Liver (tissue), 9 donors: ENCODE measurements around the gene CD46. TPM values are rescaled to one million over a fixed set of nuclear protein-coding genes. Genes with fewer than 3 reads are reported as not detected.

Source experiments
- DNase-seq: peaks from one replicate; pipeline ENCODE4 v3.0.0-alpha.2; 2017; ENCODE audit warnings: low spot score
- H3K27ac ChIP-seq, 2 donors: one replicate each; pipeline ENCODE4 v1.7.0; 2013; ENCODE audit warnings: inconsistent platforms in 2 of 2, low read length in 2 of 2, control low read depth in 1 of 2, low read depth in 1 of 2, mild to moderate bottlenecking in 1 of 2
- H3K27me3 ChIP-seq, 4 donors: one replicate each; pipeline versions ENCODE4 v1.6.1 to v1.7.0; 2013; ENCODE audit warnings: low read length in 3 of 4, inconsistent platforms in 1 of 4, mild to moderate bottlenecking in 1 of 4, moderate library complexity in 1 of 4; ENCODE audit not compliant: control insufficient read depth in 4 of 4, insufficient read depth in 4 of 4
- H3K36me3 ChIP-seq, 4 donors: one replicate each; pipeline versions ENCODE4 v1.6.1 to v1.7.0; 2013; ENCODE audit warnings: low read length in 3 of 4, mild to moderate bottlenecking in 3 of 4, low read depth in 1 of 4, moderate library complexity in 1 of 4; ENCODE audit not compliant: control insufficient read depth in 4 of 4, insufficient read depth in 3 of 4
- H3K4me1 ChIP-seq, 4 donors: one replicate each; pipeline versions ENCODE4 v1.6.1 to v1.7.0; 2013; ENCODE audit warnings: low read length in 3 of 4, mild to moderate bottlenecking in 3 of 4, moderate library complexity in 1 of 4; ENCODE audit not compliant: control insufficient read depth in 4 of 4, insufficient read depth in 4 of 4
- H3K4me3 ChIP-seq, 3 donors: one replicate each; pipeline versions ENCODE4 v1.6.1 to v1.7.0; 2013; ENCODE audit warnings: low read length in 3 of 3, control low read depth in 1 of 3, low read depth in 1 of 3, mild to moderate bottlenecking in 1 of 3
- H3K9ac ChIP-seq, 2 donors: one replicate each; pipeline ENCODE4 v1.7.0; 2013; ENCODE audit warnings: low read length in 2 of 2, mild to moderate bottlenecking in 2 of 2, moderate library complexity in 2 of 2, control low read depth in 1 of 2, low read depth in 1 of 2
- H3K9me3 ChIP-seq, 4 donors: one replicate each; pipeline versions ENCODE4 v1.6.1 to v1.7.0; 2013; ENCODE audit warnings: low read length in 3 of 4; ENCODE audit not compliant: control insufficient read depth in 4 of 4
- CTCF ChIP-seq: fragments of 150-350 bp; IDR thresholded peaks from 2 replicates; pipeline ENCODE4 v1.5.1; 2017; ENCODE audit warnings: improper control_type of control experiment, low read depth, low read length; ENCODE audit not compliant: missing input control
- EGR1 ChIP-seq, 2 donors: IDR thresholded peaks; 2 replicates each; pipeline ENCODE4 v1.6.1; 2016 to 2018; ENCODE audit warnings: antibody characterized with exemption in 2 of 2, low read depth in 2 of 2
- FOXA1 ChIP-seq: IDR thresholded peaks from 2 replicates; pipeline ENCODE4 v1.6.1; 2016; ENCODE audit warnings: antibody characterized with exemption
- FOXA2 ChIP-seq: IDR thresholded peaks from 2 replicates; pipeline ENCODE4 v1.6.1; 2016; ENCODE audit warnings: antibody characterized with exemption
- GABPA ChIP-seq, 2 donors: IDR thresholded peaks in 1 of 2; conservative IDR thresholded peaks in 1 of 2; 2 replicates each; pipeline ENCODE4 v1.6.1; 2016; ENCODE audit warnings: antibody characterized with exemption in 2 of 2, mild to moderate bottlenecking in 1 of 2, moderate library complexity in 1 of 2
- HNF4A ChIP-seq, 2 donors: conservative IDR thresholded peaks; 2 replicates each; pipeline ENCODE4 v1.6.1; 2016; ENCODE audit warnings: antibody characterized with exemption in 2 of 2, mild to moderate bottlenecking in 2 of 2
- HNF4G ChIP-seq: IDR thresholded peaks from 2 replicates; pipeline ENCODE4 v1.6.1; 2016; ENCODE audit warnings: antibody characterized with exemption
- JUND ChIP-seq, 2 donors: IDR thresholded peaks; 2 replicates each; pipeline ENCODE4 v1.6.1; 2016; ENCODE audit warnings: antibody characterized with exemption in 2 of 2
- MAX ChIP-seq: IDR thresholded peaks from 2 replicates; pipeline ENCODE4 v1.6.1; 2016; ENCODE audit warnings: antibody characterized with exemption
- NR2F2 ChIP-seq: IDR thresholded peaks from 2 replicates; pipeline ENCODE4 v1.6.1; 2016; ENCODE audit warnings: antibody characterized with exemption
- RAD21 ChIP-seq, 2 donors: IDR thresholded peaks; 2 replicates each; pipeline ENCODE4 v1.6.1; 2016; ENCODE audit warnings: antibody characterized with exemption in 2 of 2, mild to moderate bottlenecking in 2 of 2
- REST ChIP-seq: IDR thresholded peaks from 2 replicates; pipeline ENCODE4 v1.6.1; 2016; ENCODE audit warnings: antibody characterized with exemption, mild to moderate bottlenecking
- RXRA ChIP-seq, 2 donors: IDR thresholded peaks; 2 replicates each; pipeline ENCODE4 v1.6.1; 2017 to 2018; ENCODE audit warnings: antibody characterized with exemption in 2 of 2, mild to moderate bottlenecking in 1 of 2
- SP1 ChIP-seq: IDR thresholded peaks from 2 replicates; pipeline ENCODE4 v1.6.1; 2018; ENCODE audit warnings: antibody characterized with exemption, mild to moderate bottlenecking
- TAF1 ChIP-seq: conservative IDR thresholded peaks from 2 replicates; pipeline ENCODE4 v1.6.1; 2016; ENCODE audit warnings: antibody characterized with exemption, mild to moderate bottlenecking
- YY1 ChIP-seq: IDR thresholded peaks from 2 replicates; pipeline ENCODE4 v1.6.1; 2016; ENCODE audit warnings: antibody characterized with exemption, mild to moderate bottlenecking
- WGBS: extraction: QIAGEN DNeasy Blood & Tissue Kit; methylation state at CpG from one replicate; pipeline ENCODE4 v1.1.7; 2013; 5-methylcytosine and 5-hydroxymethylcytosine counted together
- polyA plus RNA-seq, 2 donors: library from polyadenylated mRNA; stranded (reverse) in 1 of 2; unstranded in 1 of 2; fragments of 200-250 nt in 1 of 2; fragments of >200 nt in 1 of 2; fragmentation: Nextera tagmentation in 1 of 2; extraction: Ambion mirVana in 1 of 2; gene quantifications; one replicate each; pipeline versions ENCODE4 v1.2.1 to v1.2.3, GENCODE V29; 2013 to 2015
- total RNA-seq, 2 donors: library from RNA; depleted of rRNA; stranded (reverse); fragments of >200 nt; gene quantifications; one replicate each; pipeline ENCODE4 v1.2.3, GENCODE V29; 2014
- TF ChIP-seq, protein P1 (sequence below): IDR thresholded peaks from 2 replicates; pipeline ENCODE4 v1.6.1; 2016; ENCODE audit warnings: antibody characterized with exemption
- TF ChIP-seq, protein P2 (sequence below): IDR thresholded peaks from 2 replicates; pipeline ENCODE4 v1.6.1; 2016; ENCODE audit warnings: antibody characterized with exemption
- donor health status: healthy.
- donor health status: healthy.
- donor health status: healthy.
- donor health status: healthy.
- donor health status: healthy.

Gene CD46
- total and polyA plus RNA-seq, 4 donors: 71.3 to 177 (median 121) TPM

DNA sequence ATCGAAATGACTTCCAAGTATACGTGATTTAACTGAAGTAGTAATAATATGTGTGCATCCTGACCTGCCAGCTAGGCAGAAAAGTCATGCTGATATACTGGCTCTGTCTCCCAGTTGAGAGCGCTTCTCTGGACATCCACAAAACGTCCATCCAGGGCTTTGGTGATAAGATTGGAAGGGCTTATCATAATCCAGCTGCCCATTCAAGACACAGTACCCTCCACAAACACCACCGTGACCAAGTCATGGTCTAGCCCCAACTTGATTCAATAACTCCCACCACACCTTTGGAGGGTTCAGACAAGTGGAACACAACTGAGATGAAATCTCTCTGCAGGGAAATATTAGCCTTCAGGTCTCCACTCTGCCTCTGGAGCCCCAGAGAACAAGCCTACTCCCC is 76.2 kb downstream of the CD46 start:
- Histone ChIP-seq H3K27ac (peak overlapping the region; percentile 75 to 99), H3K9ac (peak overlapping the region; percentile 23 to 49), H3K9me3 (no peaks in the 10 kb centered on the region), H3K36me3 (no peaks in the 10 kb centered on the region), H3K4me3 (no peak overlapping the region), H3K4me1 (peaks cover 12 to 38% (median 29%) of the 10 kb centered on the region in 4 donors), H3K27me3 (no peaks in the 10 kb centered on the region)
- TF ChIP-seq YY1 (no peak), MAX (no peak), FOXA1 (no peak), EGR1 (IDR thresholded peaks at IDR 0.05; ENCODE audit: low read depth in 2 of 2) (no peak), NR2F2 (no peak), FOXA2 (no peak), HNF4G (no peak), HNF4A (conservative IDR thresholded peaks at IDR 0.05) (no peak), REST (no peak), TAF1 (no peak), RXRA (IDR thresholded peaks at IDR 0.05) (no peak), CTCF (no peak), GABPA (IDR thresholded peaks at IDR 0.05 in 1 of 2, conservative IDR thresholded peaks at IDR 0.05 in 1 of 2) (no peak), SP1 (no peak), JUND (IDR thresholded peaks at IDR 0.05) (no peak), RAD21 (IDR thresholded peaks at IDR 0.05) (no peak)
- TF ChIP-seq, protein P1, sequence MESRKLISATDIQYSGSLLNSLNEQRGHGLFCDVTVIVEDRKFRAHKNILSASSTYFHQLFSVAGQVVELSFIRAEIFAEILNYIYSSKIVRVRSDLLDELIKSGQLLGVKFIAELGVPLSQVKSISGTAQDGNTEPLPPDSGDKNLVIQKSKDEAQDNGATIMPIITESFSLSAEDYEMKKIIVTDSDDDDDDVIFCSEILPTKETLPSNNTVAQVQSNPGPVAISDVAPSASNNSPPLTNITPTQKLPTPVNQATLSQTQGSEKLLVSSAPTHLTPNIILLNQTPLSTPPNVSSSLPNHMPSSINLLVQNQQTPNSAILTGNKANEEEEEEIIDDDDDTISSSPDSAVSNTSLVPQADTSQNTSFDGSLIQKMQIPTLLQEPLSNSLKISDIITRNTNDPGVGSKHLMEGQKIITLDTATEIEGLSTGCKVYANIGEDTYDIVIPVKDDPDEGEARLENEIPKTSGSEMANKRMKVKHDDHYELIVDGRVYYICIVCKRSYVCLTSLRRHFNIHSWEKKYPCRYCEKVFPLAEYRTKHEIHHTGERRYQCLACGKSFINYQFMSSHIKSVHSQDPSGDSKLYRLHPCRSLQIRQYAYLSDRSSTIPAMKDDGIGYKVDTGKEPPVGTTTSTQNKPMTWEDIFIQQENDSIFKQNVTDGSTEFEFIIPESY: no peak
- TF ChIP-seq, protein P2, sequence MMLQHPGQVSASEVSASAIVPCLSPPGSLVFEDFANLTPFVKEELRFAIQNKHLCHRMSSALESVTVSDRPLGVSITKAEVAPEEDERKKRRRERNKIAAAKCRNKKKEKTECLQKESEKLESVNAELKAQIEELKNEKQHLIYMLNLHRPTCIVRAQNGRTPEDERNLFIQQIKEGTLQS: no peak
- 75% methylated on average over 5 of the region's 5 CpGs for WGBS
- DNase-seq: no peak
